Measurements from ENCODE around the gene NUAK2. TPM values are rescaled to one million over a fixed set of nuclear protein-coding genes. Genes with fewer than 3 reads are reported as not detected.

NUAK2 gene
- total RNA-seq, 2 experiments from 2014 or later: 12.1 to 12.7 TPM

- ChIA-PET POLR2A (interaction anchor here (0.7 kb wide), 1 partner anchor 52 kb away, joined by 4 read pairs; no protein-coding TSS in a partner anchor), CTCF (interaction anchor here (0.7 to 23.4 kb wide), 23 partner anchors 8 to 161 kb away, joined by 3 to 560 read pairs (median 5); partner anchors contain the start of gene TMCC2)
- H3K27me3 Mint-ChIP-seq: peaks cover 24% of the 10 kb centered on the region
- H3K9me3 Mint-ChIP-seq: no peaks in the 10 kb centered on the region
- H3K36me3 Mint-ChIP-seq (ENCODE audit: low read depth): peaks cover 7% of the 10 kb centered on the region
- H3K4me1 Mint-ChIP-seq: peaks cover 28% of the 10 kb centered on the region
- peak; percentile 68 for DNase-seq
- no peak overlapping the region for H3K27ac Mint-ChIP-seq
- H3K4me3 Mint-ChIP-seq: no peak overlapping the region
Measured at GRCh38 chr1:205325334-205325884, 3.9 kb upstream of the NUAK2 start.

GRCh38 chr1:205324781-205325180 is 3.2 kb upstream of the NUAK2 start:
- CTCF ChIA-PET: interaction anchor here (0.8 to 23.4 kb wide), 17 partner anchors 9 to 161 kb away, joined by 3 to 560 read pairs (median 6); partner anchors contain the start of gene TMCC2
- DNase-seq: no peak
- Mint-ChIP-seq H3K27me3 (peaks cover 23% of the 10 kb centered on the region), H3K36me3 (ENCODE audit: low read depth) (peaks cover 8% of the 10 kb centered on the region), H3K9me3 (no peaks in the 10 kb centered on the region), H3K4me3 (no peak overlapping the region), H3K4me1 (peaks cover 33% of the 10 kb centered on the region), H3K27ac (no peak overlapping the region)
- POLR2A ChIA-PET: interaction anchor here (0.7 to 1.6 kb wide), 2 partner anchors 9 to 51 kb away, joined by 3 to 4 read pairs; no protein-coding TSS in a partner anchor

- peaks cover 13% of the 10 kb centered on the region for H3K36me3 Mint-ChIP-seq (ENCODE audit: low read depth)
- H3K27ac Mint-ChIP-seq: no peak overlapping the region
- peaks cover 16% of the 10 kb centered on the region for H3K27me3 Mint-ChIP-seq
- H3K9me3 Mint-ChIP-seq: no peaks in the 10 kb centered on the region
- CTCF ChIA-PET: interaction anchor here (2.0 to 23.4 kb wide), 5 partner anchors 10 to 67 kb away, joined by 7 to 560 read pairs (median 9); no protein-coding TSS in a partner anchor
- H3K4me3 Mint-ChIP-seq: no peak overlapping the region
- POLR2A ChIA-PET: interaction anchor here (0.6 to 1.6 kb wide), 2 partner anchors 24 to 50 kb away, joined by 3 to 4 read pairs; no protein-coding TSS in a partner anchor
- H3K4me1 Mint-ChIP-seq: peaks cover 42% of the 10 kb centered on the region
- DNase-seq: no peak
Measured at GRCh38 chr1:205323794-205324193, 2.2 kb upstream of the NUAK2 start.

DNA sequence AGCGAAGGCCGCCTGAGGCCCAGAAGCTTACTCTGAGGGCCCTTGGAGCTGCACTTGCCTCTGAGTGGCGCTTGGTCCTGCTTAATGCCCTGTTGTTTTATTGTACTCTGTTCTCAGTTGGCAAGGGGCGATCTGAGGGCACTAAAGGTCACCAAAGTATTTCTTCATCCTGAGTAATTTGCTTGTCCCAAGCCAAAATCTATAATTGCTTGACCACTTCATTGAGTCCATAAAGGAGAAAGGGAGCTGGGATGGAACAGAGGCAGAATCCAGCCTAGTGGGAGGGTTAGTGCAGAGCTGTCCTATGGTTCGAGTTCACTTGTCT is 376 bp upstream of the NUAK2 start:
- no peak for DNase-seq
- Mint-ChIP-seq H3K27ac (no peak overlapping the region), H3K4me3 (peak overlapping the region; percentile 98), H3K27me3 (peaks cover 11% of the 10 kb centered on the region), H3K4me1 (peaks cover 59% of the 10 kb centered on the region), H3K36me3 (ENCODE audit: low read depth) (peaks cover 26% of the 10 kb centered on the region), H3K9me3 (no peaks in the 10 kb centered on the region)
- CTCF ChIA-PET: interaction anchor here (1.2 to 23.4 kb wide), 8 partner anchors 9 to 94 kb away, joined by 3 to 560 read pairs (median 6); partner anchors contain the start of gene TMCC2
- POLR2A ChIA-PET: no interaction called here

DNA sequence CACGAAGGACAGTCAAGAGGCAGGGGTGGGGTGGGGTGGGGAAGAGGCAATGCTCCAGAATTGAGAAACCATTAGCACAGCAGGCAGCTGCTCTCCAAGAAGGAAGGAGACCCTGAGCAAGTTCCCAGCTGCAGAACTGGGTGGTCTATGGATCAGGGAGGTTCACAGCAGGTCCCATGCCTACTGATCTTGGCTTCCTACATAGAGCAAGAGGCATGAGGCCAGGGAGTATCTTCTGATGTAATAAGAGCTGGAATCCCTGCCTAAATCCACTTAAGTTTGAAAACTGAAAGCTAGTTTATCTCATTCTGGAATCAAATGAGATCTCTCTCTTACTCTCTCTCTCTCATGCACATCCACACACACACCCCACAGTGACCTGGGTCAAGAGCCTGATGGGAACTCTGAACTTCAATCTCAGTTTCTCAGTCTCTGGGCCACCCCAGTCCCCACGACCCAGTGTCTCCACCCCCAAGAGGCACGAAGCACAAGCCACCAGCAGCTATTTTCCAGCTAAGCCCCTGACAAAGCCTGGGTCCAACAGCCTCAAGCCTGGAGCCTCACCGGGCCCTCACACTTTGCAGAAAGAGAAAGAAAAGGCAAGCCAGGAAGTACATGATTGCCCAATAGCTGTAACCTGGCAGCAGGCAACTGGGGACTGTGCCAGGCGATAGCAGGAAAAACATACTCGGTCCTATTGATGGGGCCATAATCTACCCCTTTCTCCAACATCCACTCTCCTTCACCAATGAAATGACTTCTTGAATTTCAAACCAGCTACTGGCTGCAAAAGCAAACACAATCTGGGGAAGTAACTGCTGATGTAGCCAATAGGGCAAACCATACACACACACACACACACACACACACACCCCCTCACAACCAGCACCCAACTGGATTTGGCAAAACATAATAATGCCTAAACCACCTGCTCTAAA is 2.2 kb downstream of the NUAK2 start:
- peaks cover 28% of the 10 kb centered on the region for H3K36me3 Mint-ChIP-seq (ENCODE audit: low read depth)
- no peaks in the 10 kb centered on the region for H3K9me3 Mint-ChIP-seq
- H3K4me3 Mint-ChIP-seq: peak overlapping the region; percentile 98
- peak; percentile 48 for DNase-seq
- H3K4me1 Mint-ChIP-seq: peaks cover 74% of the 10 kb centered on the region
- POLR2A ChIA-PET: no interaction called here
- CTCF ChIA-PET: interaction anchor here (0.6 to 23.4 kb wide), 10 partner anchors 8 to 166 kb away, joined by 3 to 560 read pairs (median 4); no protein-coding TSS in a partner anchor
- peaks cover 2% of the 10 kb centered on the region for H3K27me3 Mint-ChIP-seq
- peak overlapping the region; percentile 76 for H3K27ac Mint-ChIP-seq

DNA sequence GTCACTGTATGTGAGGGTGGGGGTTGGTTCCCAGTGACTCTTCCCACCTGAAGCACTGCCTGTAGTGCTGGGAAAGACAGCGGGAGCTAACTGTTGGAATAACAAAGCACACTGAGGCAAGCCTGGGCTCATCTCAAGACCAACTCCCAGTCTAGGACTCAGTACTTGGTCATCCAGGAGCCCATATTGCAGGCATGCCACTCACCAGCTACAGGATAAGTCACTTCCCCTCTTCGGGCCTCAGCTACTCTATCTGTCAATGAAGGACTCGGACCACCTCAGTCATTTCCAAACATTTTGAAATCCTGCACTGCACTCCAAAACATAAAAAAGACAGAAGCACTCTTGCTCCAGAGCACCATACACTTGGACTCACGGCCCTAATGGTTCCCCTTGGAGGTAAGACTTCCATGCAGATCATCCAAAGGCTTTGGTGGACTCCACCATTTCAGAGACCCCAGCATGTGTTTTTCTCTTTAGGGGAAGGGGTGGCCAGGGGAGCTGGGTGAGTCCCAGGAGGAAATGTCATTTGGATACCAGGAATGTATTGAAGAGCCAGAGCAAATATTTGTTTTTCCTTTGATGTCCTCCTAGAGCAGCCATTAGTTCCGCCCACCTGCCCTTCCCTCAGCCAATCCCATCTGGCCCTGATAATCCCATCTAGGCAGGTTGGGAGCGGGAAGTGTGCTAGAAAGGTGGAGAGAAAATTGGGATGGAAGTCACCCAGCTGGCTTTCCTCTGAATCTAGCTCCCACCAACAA is 3.1 kb downstream of the NUAK2 start:
- Mint-ChIP-seq H3K27me3 (peaks cover 1% of the 10 kb centered on the region), H3K9me3 (no peaks in the 10 kb centered on the region), H3K4me1 (peaks cover 78% of the 10 kb centered on the region), H3K36me3 (ENCODE audit: low read depth) (peaks cover 31% of the 10 kb centered on the region), H3K27ac (peak overlapping the region; percentile 52), H3K4me3 (peak overlapping the region; percentile 49)
- ChIA-PET POLR2A (no interaction called here), CTCF (interaction anchor here (0.6 to 23.4 kb wide), 6 partner anchors 14 to 167 kb away, joined by 3 to 560 read pairs (median 5); no protein-coding TSS in a partner anchor)
- no peak for DNase-seq

DNA sequence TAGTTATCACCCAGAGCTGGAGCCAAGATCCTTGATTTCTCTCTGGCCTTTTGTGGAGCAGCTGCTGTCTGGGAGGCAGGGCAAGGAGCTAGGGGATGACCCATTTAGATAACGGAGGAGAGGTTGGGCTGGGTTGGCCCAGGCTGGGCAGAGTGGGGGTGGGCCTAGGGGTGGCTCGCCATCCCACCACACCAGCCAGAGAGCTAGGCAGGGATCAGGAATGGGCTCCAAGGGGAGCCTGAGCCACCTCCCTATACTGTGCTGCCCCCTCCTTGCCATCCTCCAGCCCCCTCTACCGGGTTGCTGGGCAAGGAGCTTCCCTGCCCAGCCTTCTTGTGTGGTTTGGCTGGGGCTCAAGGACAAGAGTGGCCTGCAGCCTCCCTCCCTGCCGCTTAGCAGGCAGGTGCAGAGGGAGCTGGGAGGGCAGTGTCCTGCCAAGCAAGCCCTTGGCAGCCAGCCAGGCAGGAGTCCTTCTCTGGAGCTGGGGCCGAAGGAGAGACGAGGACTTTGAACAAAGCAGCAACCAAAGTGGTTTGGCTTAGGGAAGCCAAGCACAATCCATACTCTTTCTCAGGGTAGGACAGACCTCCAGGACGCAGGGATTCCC is 4.1 kb downstream of the NUAK2 start:
- Mint-ChIP-seq H3K4me3 (peak overlapping the region; percentile 12), H3K27me3 (no peaks in the 10 kb centered on the region), H3K4me1 (peaks cover 87% of the 10 kb centered on the region), H3K9me3 (no peaks in the 10 kb centered on the region), H3K36me3 (ENCODE audit: low read depth) (peaks cover 37% of the 10 kb centered on the region), H3K27ac (no peak overlapping the region)
- ChIA-PET POLR2A (no interaction called here), CTCF (interaction anchor here (0.5 to 23.4 kb wide), 6 partner anchors 15 to 168 kb away, joined by 3 to 560 read pairs (median 3); no protein-coding TSS in a partner anchor)
- DNase-seq: no peak

GRCh38 chr1:205316161-205316566 is 5.4 kb downstream of the NUAK2 start:
- CTCF ChIA-PET: interaction anchor here (2.2 to 23.4 kb wide), 3 partner anchors 9 to 37 kb away, joined by 8 to 560 read pairs (median 13); no protein-coding TSS in a partner anchor
- Mint-ChIP-seq H3K27ac (peak overlapping the region; percentile 76), H3K4me3 (no peak overlapping the region), H3K36me3 (ENCODE audit: low read depth) (peaks cover 44% of the 10 kb centered on the region), H3K4me1 (peaks cover 91% of the 10 kb centered on the region), H3K27me3 (no peaks in the 10 kb centered on the region), H3K9me3 (no peaks in the 10 kb centered on the region)
- DNase-seq: no peak
- POLR2A ChIA-PET: no interaction called here

DNA sequence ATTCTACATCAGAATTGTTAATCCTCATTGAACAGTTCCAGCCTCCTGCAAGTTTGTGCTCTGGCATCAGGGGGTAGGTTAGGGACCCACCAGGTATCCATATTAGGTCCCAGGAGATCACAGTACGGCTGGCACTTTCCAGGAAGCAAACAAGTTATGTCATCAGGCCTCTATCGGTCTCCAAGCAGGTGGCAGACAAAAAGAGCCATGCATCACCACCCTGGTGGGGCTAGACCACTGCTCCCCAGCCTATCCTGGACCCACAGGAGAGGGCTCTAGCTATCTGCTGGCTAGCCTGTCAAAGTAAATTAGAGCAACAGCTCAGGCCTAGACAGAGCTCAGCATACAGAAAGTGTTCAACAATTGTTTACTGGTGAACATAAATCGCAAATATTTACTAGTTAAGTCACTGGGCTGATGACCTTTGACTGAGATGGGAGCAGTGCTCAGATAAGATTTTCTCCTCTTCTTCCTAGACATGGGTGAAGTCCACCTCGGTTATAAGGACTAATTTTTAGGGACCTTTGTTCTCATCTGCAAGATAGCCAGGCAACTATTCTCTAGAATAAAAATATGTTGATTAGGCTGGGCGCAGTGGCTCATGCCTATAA is 6.4 kb downstream of the NUAK2 start:
- peak overlapping the region; percentile 89 for H3K27ac Mint-ChIP-seq
- POLR2A ChIA-PET: no interaction called here
- no peak for DNase-seq

DNA sequence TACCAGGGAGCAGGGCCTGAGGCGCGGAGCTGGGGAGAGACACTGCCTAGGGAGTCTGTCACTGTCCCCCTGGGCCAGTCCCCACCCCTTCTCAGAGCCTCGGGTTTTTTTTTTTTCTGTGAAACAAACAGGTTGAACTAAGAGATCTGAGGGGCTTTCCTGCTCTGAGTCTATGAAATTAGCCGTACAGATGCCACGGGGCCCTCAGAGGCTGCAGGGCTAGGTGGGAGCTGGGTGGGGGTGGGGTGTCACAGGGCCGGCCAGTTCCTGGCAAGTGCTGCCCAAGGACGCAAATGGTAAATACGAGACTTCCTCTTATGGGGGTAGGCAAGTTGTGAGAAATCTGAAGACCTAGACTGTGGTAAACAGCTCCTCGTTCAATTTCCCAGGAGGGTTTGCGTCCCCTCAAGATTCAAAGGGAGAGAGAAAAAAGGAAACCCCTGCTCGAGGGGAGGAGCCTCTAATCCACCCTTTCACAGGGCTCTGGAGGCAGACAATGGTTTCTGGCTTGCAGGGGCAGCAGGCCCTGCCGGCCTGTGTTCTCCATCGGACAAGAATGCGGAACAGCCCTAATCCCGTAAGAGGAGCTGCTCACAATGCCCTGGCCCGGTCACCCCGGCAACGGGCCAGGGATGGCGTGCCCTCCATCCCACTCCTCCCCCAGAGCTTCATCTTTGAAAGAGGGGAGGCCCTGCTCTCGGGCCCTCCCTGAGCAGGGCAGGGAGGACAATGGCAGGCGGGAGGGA is 7.8 kb downstream of the NUAK2 start:
- no peaks in the 10 kb centered on the region for H3K27me3 Mint-ChIP-seq
- H3K4me1 Mint-ChIP-seq: peaks cover 73% of the 10 kb centered on the region
- H3K27ac Mint-ChIP-seq: peak overlapping the region; percentile 89
- peak overlapping the region; percentile 73 for H3K4me3 Mint-ChIP-seq
- peaks cover 51% of the 10 kb centered on the region for H3K36me3 Mint-ChIP-seq (ENCODE audit: low read depth)
- DNase-seq: peak; percentile 45
- ChIA-PET POLR2A (interaction anchor here (0.6 to 0.9 kb wide), 3 partner anchors 28 to 43 kb away, joined by 3 to 8 read pairs (median 4); no protein-coding TSS in a partner anchor), CTCF (interaction anchor here (0.6 to 23.4 kb wide), 10 partner anchors 10 to 348 kb away, joined by 3 to 560 read pairs (median 4); no protein-coding TSS in a partner anchor)
- H3K9me3 Mint-ChIP-seq: no peaks in the 10 kb centered on the region

More for the DNA sequence above, 6.4 kb downstream of the NUAK2 start:
- H3K4me1 Mint-ChIP-seq: peaks cover 86% of the 10 kb centered on the region
- no peaks in the 10 kb centered on the region for H3K9me3 Mint-ChIP-seq
- no peaks in the 10 kb centered on the region for H3K27me3 Mint-ChIP-seq
- H3K36me3 Mint-ChIP-seq (ENCODE audit: low read depth): peaks cover 46% of the 10 kb centered on the region
- CTCF ChIA-PET: interaction anchor here (1.1 to 23.4 kb wide), 4 partner anchors 10 to 36 kb away, joined by 3 to 560 read pairs (median 10); no protein-coding TSS in a partner anchor
- peak overlapping the region; percentile 6 for H3K4me3 Mint-ChIP-seq
